Activated CD4-positive, alpha-beta T cell treated with anti-CD3 and anti-CD28 coated beads, Interleukin-2, amount 50 U/mL, for 48 hours (primary cell): ENCODE results near the gene ALDOC.
"Not testable (repeated sequence)": the region's sequence is repeated elsewhere in the genome, so short reads cannot be mapped to it uniquely, and the experiment has no call there.

Source experiments
- DNase-seq, 2 experiments: peaks; one replicate each; pipeline ENCODE4 v3.0.0-alpha.2; 2020

The ALDOC gene

DNA sequence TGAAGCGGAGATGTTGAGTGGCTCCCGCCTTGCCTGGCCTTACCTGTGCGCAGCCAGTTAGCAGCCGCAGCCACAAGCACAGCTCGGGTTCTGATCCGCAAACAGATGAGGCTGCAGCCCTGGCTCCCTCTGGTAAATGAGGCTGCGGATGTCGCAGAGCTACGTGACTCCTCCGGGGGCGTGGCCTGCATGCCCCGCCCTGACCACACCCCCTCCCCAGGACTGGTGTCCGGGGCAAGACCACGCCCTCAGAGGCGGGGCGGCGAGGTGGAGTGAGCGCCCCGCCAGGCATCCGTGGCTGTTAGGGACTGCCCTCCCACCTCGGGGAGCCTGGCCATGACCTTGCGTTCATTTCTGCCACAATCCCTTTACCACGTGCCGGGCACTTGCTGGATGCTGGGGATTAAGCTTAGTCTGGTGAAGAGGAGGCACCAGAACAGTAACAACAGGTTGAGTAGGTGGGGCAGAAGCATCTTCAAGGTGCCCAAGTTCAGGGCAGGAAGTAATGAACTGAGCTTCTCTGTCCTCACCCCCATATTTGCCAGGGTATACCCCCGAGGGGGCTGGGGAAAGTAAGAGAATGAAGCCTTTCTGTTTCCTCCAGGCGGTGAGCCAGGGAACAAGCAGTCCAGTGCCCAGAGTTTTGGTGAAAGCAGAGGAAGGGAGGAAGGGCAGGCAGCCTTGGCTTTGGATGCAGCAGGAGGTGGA is at the start of gene ALDOC:
Gene ALDOC, minus strand, starts transcription at position 138 of the 708 bp plus-strand sequence. CDS start 1,363 bp downstream, outside the sequence.
- peak; percentile 99 for DNase-seq

DNA sequence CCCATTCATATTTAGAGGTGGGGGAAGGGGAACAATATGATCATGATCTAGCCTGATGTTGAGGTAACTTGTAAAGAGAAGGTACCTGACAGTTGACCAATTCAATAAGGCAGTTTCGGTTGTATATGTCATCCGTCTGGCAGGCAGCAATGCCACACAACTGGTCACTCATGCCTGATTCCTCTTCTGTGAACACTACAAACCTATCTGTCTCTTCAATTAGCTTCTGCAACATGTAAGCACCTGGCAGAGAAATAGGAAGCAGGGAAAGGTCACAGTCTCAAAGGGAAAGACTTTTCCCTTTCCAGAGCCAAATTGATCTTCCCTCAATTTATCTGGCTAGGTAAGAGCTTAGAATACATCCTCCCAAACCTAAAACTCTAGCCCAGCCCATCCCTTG is 47.5 kb upstream of the ALDOC start:
- no peak for DNase-seq

- no peak for DNase-seq
Measured at GRCh38 chr17:28623696-28624095, 47.0 kb upstream of the ALDOC start.

DNA sequence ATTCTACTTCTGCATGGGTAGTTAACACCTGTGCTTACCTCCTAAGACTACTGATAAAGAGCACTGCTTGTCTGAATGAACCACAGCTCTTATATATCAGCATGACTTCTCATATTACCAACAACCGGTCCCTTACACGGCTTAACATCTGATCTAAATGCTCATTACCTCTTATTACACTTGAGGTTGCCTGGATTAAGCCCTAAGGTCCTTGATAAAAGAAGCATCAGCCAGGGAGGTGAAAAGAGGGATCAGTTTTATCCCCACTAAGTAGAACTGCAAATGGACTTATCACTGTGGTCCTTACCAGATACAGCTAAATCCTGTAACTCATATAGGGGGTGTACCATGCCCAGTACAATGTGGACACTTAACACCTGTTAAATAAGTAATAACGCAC is 45.5 kb upstream of the ALDOC start:
- DNase-seq, result no peak

DNA sequence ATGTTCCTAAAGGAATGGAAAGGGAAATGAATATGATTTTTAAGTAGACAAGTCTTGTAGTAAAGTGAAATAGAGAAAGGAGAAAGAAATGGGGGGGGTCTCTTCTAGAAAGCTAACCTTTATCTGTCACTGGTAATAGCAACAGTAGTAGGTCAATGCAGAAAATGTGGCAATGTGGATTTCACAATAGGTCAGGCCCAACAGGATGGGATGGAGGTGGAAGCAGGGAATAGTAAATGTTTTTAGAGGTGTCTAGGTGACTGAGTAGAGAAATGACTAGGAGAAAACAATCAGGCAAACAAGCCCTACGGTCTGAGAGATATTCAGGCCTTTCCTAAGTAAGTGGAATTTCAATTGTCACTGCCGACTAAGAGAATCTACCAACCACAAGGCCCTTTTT is 43.3 kb upstream of the ALDOC start:
- no peak for DNase-seq

DNA sequence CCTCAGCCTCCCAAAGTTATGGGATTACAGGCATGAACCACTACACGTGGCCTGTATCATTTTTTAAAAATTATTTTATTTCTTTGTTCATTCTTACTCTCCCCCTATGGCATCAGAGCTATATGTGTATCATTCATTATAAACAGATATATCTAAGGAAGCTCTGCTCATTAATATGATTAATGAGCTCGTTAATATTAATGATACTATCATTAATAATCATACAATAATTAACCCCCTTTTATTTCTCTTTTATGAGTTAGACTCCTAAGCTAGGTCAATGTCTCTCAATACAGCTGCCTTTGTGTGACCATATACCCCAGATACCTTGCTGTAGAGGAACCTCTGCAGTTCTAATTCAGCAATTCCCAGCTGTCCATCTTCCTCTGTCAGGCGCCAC is 41.8 kb upstream of the ALDOC start:
- DNase-seq, result no peak

DNA sequence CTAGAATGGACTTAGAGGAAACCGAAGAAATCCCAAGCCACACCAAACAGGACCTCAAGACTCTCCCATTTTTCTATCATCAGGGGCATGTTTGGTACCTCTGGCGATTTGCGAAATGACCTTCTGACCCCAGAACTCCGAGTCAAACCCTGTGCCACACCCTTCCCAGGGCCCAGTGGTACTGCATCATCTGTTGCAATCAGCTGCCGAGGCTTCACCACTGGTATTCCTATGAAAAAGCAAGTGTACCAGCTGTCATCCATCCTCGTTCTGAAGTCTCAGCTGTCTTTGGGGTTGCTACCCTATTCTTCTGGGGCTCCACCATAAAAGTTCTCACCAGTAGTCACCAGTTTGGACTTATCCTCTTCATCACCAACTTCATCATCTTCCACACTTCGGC is 39.6 kb upstream of the ALDOC start:
- no peak for DNase-seq

- no peak for DNase-seq
Measured at GRCh38 chr17:28615260-28615940, 38.7 kb upstream of the ALDOC start.

DNA sequence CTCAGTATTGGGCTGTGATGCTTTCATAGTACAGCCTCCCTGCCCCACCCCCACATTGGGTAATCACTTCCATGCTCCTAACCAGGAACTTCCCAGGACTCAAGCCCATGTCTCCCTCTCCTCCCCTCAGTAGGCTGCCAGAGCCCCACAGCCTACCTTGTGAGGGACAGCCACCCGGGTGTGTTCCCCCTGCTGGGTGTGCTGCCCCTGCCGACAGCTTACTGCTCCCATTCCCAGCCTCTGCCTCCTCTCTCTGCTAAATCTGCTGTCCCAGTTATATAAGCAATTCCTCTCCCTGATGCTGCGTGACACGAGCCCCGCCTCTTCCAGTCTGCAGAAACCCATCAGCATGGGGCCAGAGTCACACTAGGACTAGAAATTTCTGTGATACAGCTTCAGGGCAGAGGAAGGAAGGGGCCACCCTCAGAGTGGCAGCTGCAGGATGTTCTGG is 37.3 kb upstream of the ALDOC start, which contains the start of gene RSKR:
Gene RSKR, minus strand, starts transcription at position 255 of the 451 bp plus-strand sequence. Its CDS starts 24 bp downstream, at position 231.
- no peak for DNase-seq

GRCh38 chr17:28612936-28613872 is 36.5 kb upstream of the ALDOC start:
- peak; percentile 24 to 41 for DNase-seq

GRCh38 chr17:28612531-28612930 is 35.8 kb upstream of the ALDOC start:
- no peak for DNase-seq

GRCh38 chr17:28610376-28610775 is 33.7 kb upstream of the ALDOC start:
- no peak for DNase-seq

DNA sequence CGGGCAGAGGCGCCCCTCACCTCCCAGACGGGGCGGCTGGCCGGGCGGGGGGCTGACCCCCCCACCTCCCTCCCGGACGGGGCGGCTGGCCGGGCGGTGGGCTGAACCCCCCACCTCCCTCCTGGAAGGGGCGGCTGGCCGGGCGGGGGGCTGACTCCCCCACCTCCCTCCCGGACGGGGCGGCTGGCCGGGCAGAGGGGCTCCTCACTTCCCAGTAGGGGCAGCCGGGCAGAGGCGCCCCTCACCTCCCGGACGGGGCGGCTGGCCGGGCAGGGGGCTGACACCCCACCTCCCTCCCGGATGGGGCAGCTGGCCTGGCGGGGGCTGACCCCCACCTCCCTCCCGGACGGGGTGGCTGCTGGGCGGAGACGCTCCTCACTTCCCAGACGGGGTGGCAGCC is 27.3 kb upstream of the ALDOC start:
- not testable (repeated sequence) for DNase-seq

GRCh38 chr17:28599311-28600184 is 22.9 kb upstream of the ALDOC start:
- DNase-seq, result peak; percentile 71 to 81

DNA sequence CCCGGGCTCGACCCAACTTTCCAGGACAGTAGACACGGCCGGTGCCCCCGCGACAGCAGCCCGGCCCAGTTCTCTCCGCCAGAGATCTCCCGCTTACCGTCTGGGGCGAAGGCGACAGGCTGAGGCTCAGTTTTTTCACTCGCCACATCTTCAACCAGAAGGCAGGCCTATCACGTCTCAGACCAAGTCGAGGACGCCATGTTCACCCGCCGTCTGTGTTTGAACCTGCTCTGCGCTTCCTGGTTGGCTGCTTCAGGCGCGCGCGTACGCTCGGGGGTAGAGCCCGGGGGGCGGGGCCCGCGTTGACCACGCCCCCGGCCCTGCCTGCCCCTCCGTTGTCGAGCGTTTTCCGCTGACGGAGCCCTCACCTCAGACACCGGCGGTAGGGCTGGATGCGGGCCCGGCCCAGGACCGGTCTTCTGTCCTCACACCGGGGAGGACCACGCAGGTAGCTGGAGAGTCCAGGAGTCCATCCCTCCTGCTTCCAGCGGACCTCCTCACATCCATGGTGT is 22.2 kb upstream of the ALDOC start, which contains the start of gene SPAG5:
Gene SPAG5, minus strand, starts transcription at position 227 of the 512 bp plus-strand sequence. Its CDS starts 79 bp downstream, at position 148.
- DNase-seq, result peak; percentile 92 to 94

- DNase-seq, result no peak
Measured at GRCh38 chr17:28598389-28598788, 21.7 kb upstream of the ALDOC start.

- no peak for DNase-seq
Measured at GRCh38 chr17:28597606-28598383, 21.1 kb upstream of the ALDOC start.

GRCh38 chr17:28592260-28592659 is 15.6 kb upstream of the ALDOC start:
- DNase-seq, result no peak

DNA sequence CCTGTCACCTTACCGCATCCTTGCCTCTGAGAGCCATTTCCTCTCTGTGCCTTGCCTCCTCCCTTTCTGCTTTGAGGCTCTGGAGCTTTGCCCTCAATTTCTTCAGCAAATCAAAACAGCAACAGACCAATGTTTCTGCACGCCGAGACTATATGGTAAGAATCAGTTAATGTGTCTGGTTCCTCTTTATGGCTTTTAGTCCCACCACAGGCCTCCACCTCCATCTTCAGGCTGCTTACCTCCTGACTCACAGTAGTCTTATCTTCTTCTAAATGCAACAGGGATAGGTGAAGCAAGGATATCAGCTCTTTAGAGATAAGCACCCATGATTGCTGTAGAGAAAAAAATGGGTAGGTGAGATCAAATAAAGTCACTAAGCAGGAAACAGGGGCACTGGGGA is 9.2 kb upstream of the ALDOC start:
- DNase-seq, result no peak

- no peak for DNase-seq
Measured at GRCh38 chr17:28584434-28584833, 7.7 kb upstream of the ALDOC start.

- no peak for DNase-seq
Measured at GRCh38 chr17:28582513-28582912, 5.8 kb upstream of the ALDOC start.
